Stomach (tissue), 9 donors: ENCODE results near the gene GSTA1. TPM values are rescaled to one million over a fixed set of nuclear protein-coding genes. Genes with fewer than 3 reads are reported as not detected.
"Not testable (repeated sequence)": the region's sequence is repeated elsewhere in the genome, so short reads cannot be mapped to it uniquely, and the experiment has no call there.

Experiments
- DNase-seq, 2 donors: peaks; one replicate each; pipeline versions ENCODE4 v3.0.0 to v3.0.0-alpha.2; 2013 to 2019
- H3K27ac ChIP-seq, 5 donors: fragments of 200-600 bp in 4 of 5; sonication (generic) in 4 of 5; one replicate each; pipeline ENCODE4 v1.5.1; 2013 to 2019; ENCODE audit warnings: mild to moderate bottlenecking in 1 of 5, moderate library complexity in 1 of 5
- H3K27me3 ChIP-seq, 3 donors: fragments of 200-600 bp; sonication (generic); one replicate each; pipeline ENCODE4 v1.5.1; 2017 to 2019; ENCODE audit warnings: mixed run types in 1 of 3
- H3K36me3 ChIP-seq, 4 donors: fragments of 200-600 bp; sonication (generic); 1 replicate in 3 of 4; 2 replicates in 1 of 4; pipeline ENCODE4 v1.5.1; 2016 to 2019
- H3K4me1 ChIP-seq, 4 donors: fragments of 200-600 bp; sonication (generic); one replicate each; pipeline ENCODE4 v1.5.1; 2016 to 2019
- H3K4me3 ChIP-seq, 4 donors: fragments of 200-600 bp; sonication (generic) in 3 of 4; one replicate each; pipeline ENCODE4 v1.5.1; 2016 to 2019; ENCODE audit warnings: mild to moderate bottlenecking in 1 of 4
- H3K9me3 ChIP-seq, 4 donors: fragments of 200-600 bp; sonication (generic); one replicate each; pipeline ENCODE4 v1.5.1; 2016 to 2019
- CTCF ChIP-seq, 7 experiments: fragments of 450-650 bp in 4 of 7; fragments of 200-600 bp in 3 of 7; sonication (generic) in 3 of 7; IDR thresholded peaks; one replicate each; pipeline ENCODE4 v1.5.1; 2016 to 2019; ENCODE audit warnings: antibody characterized with exemption in 7 of 7, control low read depth in 2 of 7, mild to moderate bottlenecking in 1 of 7
- EP300 ChIP-seq: sonication (generic); formaldehyde crosslinking; IDR thresholded peaks from one replicate; pipeline ENCODE4 v1.6.1; 2017; ENCODE audit warnings: antibody characterized with exemption
- POLR2A ChIP-seq, 4 donors: fragments of 450-650 bp; IDR thresholded peaks; one replicate each; pipeline ENCODE4 v1.6.1; 2016; ENCODE audit warnings: antibody characterized with exemption in 4 of 4, control low read depth in 2 of 4, mild to moderate bottlenecking in 1 of 4, moderate library complexity in 1 of 4
- POLR2AphosphoS5 ChIP-seq, 3 donors: sonication (generic); formaldehyde crosslinking; IDR thresholded peaks; one replicate each; pipeline ENCODE4 v1.6.1; 2016; ENCODE audit warnings: antibody characterized with exemption in 3 of 3
- WGBS, 5 donors: extraction: QIAGEN DNeasy Blood & Tissue Kit in 3 of 5; methylation state at CpG; one replicate each; pipeline versions ENCODE4 v1.1.5 to v1.1.7; 2013 to 2018; 5-methylcytosine and 5-hydroxymethylcytosine counted together
- intact Hi-C: fragments of 100-400 bp; cut with DNase I; formaldehyde crosslinking; loops from one replicate; pipeline ENCODE4 v1.15.1; 2023; ENCODE audit warnings: low total_unique reads
- polyA plus RNA-seq, 3 donors: library from polyadenylated mRNA; stranded (reverse); fragments of 200-250 nt; gene quantifications; one replicate each; pipeline ENCODE4 v1.2.3, GENCODE V29; 2013
- total RNA-seq, 5 donors: library from RNA; depleted of rRNA; stranded (reverse); fragments of >200 nt; gene quantifications; one replicate each; pipeline versions ENCODE4 v1.1.0 to v1.2.3, GENCODE V29; 2014 to 2016
- donor health status: healthy with polysubstance abuse.
- donor health status: Bipolar disorder and iron deficiency.
- donor health status: healthy.

The GSTA1 gene
- total and polyA plus RNA-seq, 8 donors = 8.2 to 292 (median 107) TPM; not detected in 1

- H3K27ac ChIP-seq = no peak overlapping the region
- no peaks in the 10 kb centered on the region for H3K4me1 ChIP-seq
- no peak for TF ChIP-seq POLR2A (IDR thresholded peaks at IDR 0.05)
- no peak for TF ChIP-seq EP300
- H3K9me3 ChIP-seq = peaks cover 0 to 9% (median 3%) of the 10 kb centered on the region in 4 donors
- DNase-seq = no peak
- intact Hi-C loops = no loop called here
- H3K4me3 ChIP-seq = no peak overlapping the region
- H3K27me3 ChIP-seq = no peaks in the 10 kb centered on the region
- H3K36me3 ChIP-seq = no peaks in the 10 kb centered on the region
Observed at GRCh38 chr6:52752310-52752709, 51.3 kb downstream of the GSTA1 start.

- peaks cover 0 to 9% (median 3%) of the 10 kb centered on the region in 4 donors for H3K9me3 ChIP-seq
- no peaks in the 10 kb centered on the region for H3K36me3 ChIP-seq
- H3K27ac ChIP-seq = no peak overlapping the region
- no peak for DNase-seq
- TF ChIP-seq POLR2AphosphoS5 (IDR thresholded peaks at IDR 0.05) (no peak), CTCF (IDR thresholded peaks at IDR 0.05) (no peak), EP300 (no peak), POLR2A (IDR thresholded peaks at IDR 0.05) (no peak)
- WGBS, 5 donors = 29 to 53% (median 34%) methylated on average over 2 of the region's 2 CpGs
- H3K4me1 ChIP-seq = no peaks in the 10 kb centered on the region
- H3K27me3 ChIP-seq = no peaks in the 10 kb centered on the region
- intact Hi-C loops = no loop called here
- H3K4me3 ChIP-seq = no peak overlapping the region
Observed at GRCh38 chr6:52749556-52750152, 54.0 kb downstream of the GSTA1 start.

GRCh38 chr6:52747301-52747700 lies 56.3 kb downstream of the GSTA1 start:
- not testable (repeated sequence) for H3K27ac ChIP-seq

GRCh38 chr6:52746213-52746612 lies 57.4 kb downstream of the GSTA1 start:
- no peak overlapping the region for H3K27ac ChIP-seq
- no peaks in the 10 kb centered on the region for H3K27me3 ChIP-seq
- intact Hi-C loops = no loop called here

More at GRCh38 chr6:52747301-52747700, 56.3 kb downstream of the GSTA1 start:
- H3K27me3 ChIP-seq, DNase-seq, H3K4me1 ChIP-seq, H3K4me3 ChIP-seq, H3K9me3 ChIP-seq, intact Hi-C loops, H3K36me3 ChIP-seq: not testable (repeated sequence)
- WGBS, 5 donors = 71 to 85% (median 79%) methylated on average over 3 of the region's 3 CpGs

GRCh38 chr6:52745764-52746201 lies 57.8 kb downstream of the GSTA1 start:
- Histone ChIP-seq H3K36me3 (no peaks in the 10 kb centered on the region), H3K27ac (no peak overlapping the region), H3K4me3 (no peak overlapping the region), H3K27me3 (no peaks in the 10 kb centered on the region), H3K9me3 (peaks cover 0 to 3% (median 0%) of the 10 kb centered on the region in 4 donors), H3K4me1 (no peaks in the 10 kb centered on the region)
- intact Hi-C loops = no loop called here
- DNase-seq = no peak
- TF ChIP-seq CTCF (IDR thresholded peaks at IDR 0.05) (no peak), POLR2AphosphoS5 (IDR thresholded peaks at IDR 0.05) (no peak), POLR2A (IDR thresholded peaks at IDR 0.05) (no peak), EP300 (no peak)
- WGBS, 5 donors = 19 to 28% (median 23%) methylated on average over 1 of the region's 1 CpG

More at GRCh38 chr6:52746213-52746612, 57.4 kb downstream of the GSTA1 start:
- TF ChIP-seq CTCF (IDR thresholded peaks at IDR 0.05) (no peak), POLR2AphosphoS5 (IDR thresholded peaks at IDR 0.05) (no peak), EP300 (no peak)
- Histone ChIP-seq H3K36me3 (no peaks in the 10 kb centered on the region), H3K4me1 (no peaks in the 10 kb centered on the region), H3K4me3 (no peak overlapping the region), H3K9me3 (peaks cover 0 to 7% (median 2%) of the 10 kb centered on the region in 4 donors)
- no peak for DNase-seq
- 40 to 48% (median 43%) methylated on average over 4 of the region's 4 CpGs for WGBS, 5 donors
